ENCODE measurements around the gene LRP5. TPM values are rescaled to one million over a fixed set of nuclear protein-coding genes. Genes with fewer than 3 reads are reported as not detected.
A peak's percentile ranks its signal among the peaks of the same experiment; 100 is the strongest.

The LRP5 gene
- total RNA-seq, 1 experiment from 2014 or later = 48.8 TPM

- TF ChIP-seq ZSCAN18 (CRISPR knock-in tag; IDR thresholded peaks at IDR 0.05) = no peak
- TF ChIP-seq CBFB (CRISPR knock-in tag; IDR thresholded peaks at IDR 0.05; ENCODE audit: low read depth) = no peak
- TF ChIP-seq ZNF121 (CRISPR knock-in tag; IDR thresholded peaks at IDR 0.05) = no peak
- no peak for TF ChIP-seq ATF1 (CRISPR knock-in tag; IDR thresholded peaks at IDR 0.05)
- TF ChIP-seq FOXP1 (CRISPR knock-in tag; IDR thresholded peaks at IDR 0.05; ENCODE audit: borderline replicate concordance) = no peak
Observed at GRCh38 chr11:68416070-68416578, 103.7 kb downstream of the LRP5 start (continued).

GRCh38 chr11:68418648-68419047 is 106.3 kb downstream of the LRP5 start:
- DNase-seq (ENCODE audit: low spot score) = no peak
- Mint-ChIP-seq H3K27ac (peak overlapping the region; percentile 61), H3K4me3 (no peak overlapping the region), H3K9me3 (peaks cover 4% of the 10 kb centered on the region; the same call in 1 of the 2 replicates), H3K36me3 (peaks cover 43% of the 10 kb centered on the region), H3K27me3 (ENCODE audit: low read depth) (no peaks in the 10 kb centered on the region), H3K4me1 (no peaks in the 10 kb centered on the region)
- no peak for ATAC-seq
- no peak for TF ChIP-seq ELF4 (CRISPR knock-in tag; IDR thresholded peaks at IDR 0.05; ENCODE audit: low read depth)
- no peak for TF ChIP-seq TEAD4 (CRISPR knock-in tag; IDR thresholded peaks at IDR 0.05)
- no peak for TF ChIP-seq ARID4B (CRISPR knock-in tag; IDR thresholded peaks at IDR 0.05; ENCODE audit: borderline replicate concordance)
- no peak for TF ChIP-seq TCF7 (CRISPR knock-in tag; IDR thresholded peaks at IDR 0.05; ENCODE audit: low read depth)
- TF ChIP-seq CREB1 (CRISPR knock-in tag; IDR thresholded peaks at IDR 0.05) = no peak
- no peak for TF ChIP-seq AR (CRISPR knock-in tag; IDR thresholded peaks at IDR 0.05)
- no peak for TF ChIP-seq FOXP4 (CRISPR knock-in tag; IDR thresholded peaks at IDR 0.05)
- TF ChIP-seq MXD4 (CRISPR knock-in tag; IDR thresholded peaks at IDR 0.05; ENCODE audit: borderline replicate concordance) = no peak
- no peak for TF ChIP-seq RORB (CRISPR knock-in tag; IDR thresholded peaks at IDR 0.05)
- TF ChIP-seq SP1 (CRISPR knock-in tag; conservative IDR thresholded peaks at IDR 0.05) = no peak
- TF ChIP-seq ATF2 (CRISPR knock-in tag; IDR thresholded peaks at IDR 0.05; ENCODE audit: borderline replicate concordance, low read depth) = no peak
- TF ChIP-seq PRRX2 (CRISPR knock-in tag; IDR thresholded peaks at IDR 0.05) = no peak
- no peak for TF ChIP-seq ZNF219 (CRISPR knock-in tag; IDR thresholded peaks at IDR 0.05; ENCODE audit: borderline replicate concordance)
- CTCF ChIA-PET = no interaction called here
- POLR2A ChIA-PET = no interaction called here

Data from WTC11 (cell line).